ENCODE data around the gene VIP. TPM values are rescaled to one million over a fixed set of nuclear protein-coding genes. Genes with fewer than 3 reads are reported as not detected.

VIP gene
- polyA plus RNA-seq, 2 of the 4 experiments (the other 2 are of a cell fraction) = 0.31 TPM; not detected in 1

- ChIA-PET POLR2A (no interaction called here), CTCF (interaction anchor here (0.6 kb wide), 1 partner anchor 169 kb away, joined by 3 read pairs; no protein-coding TSS in a partner anchor)
- H3K9me3 ChIP-seq = no peaks in the 10 kb centered on the region
- H3K4me2 ChIP-seq = no peak overlapping the region
- no peak overlapping the region for H3K4me3 ChIP-seq
- no peak overlapping the region for H3K27ac ChIP-seq
- FAIRE-seq (no peak), ATAC-seq (no peak), DNase-seq (ENCODE audit: low read depth in 1 of 2, low spot score in 1 of 2) (no peak)
- 20% methylated on average over 5 of the region's 5 CpGs for WGBS (ENCODE audit: missing lambda C conversion rate)
- no peaks in the 10 kb centered on the region for H3K4me1 ChIP-seq
- no peak for TF ChIP-seq NPAS2 (CRISPR knock-in tag; IDR thresholded peaks at IDR 0.05; ENCODE audit: borderline replicate concordance)
- no peak for TF ChIP-seq HMGXB4 (CRISPR knock-in tag; IDR thresholded peaks at IDR 0.05; ENCODE audit: borderline replicate concordance)
- TF ChIP-seq PBX3 (IDR thresholded peaks at IDR 0.05) = no peak
- no peak for TF ChIP-seq JUN (IDR thresholded peaks at IDR 0.05)
- TF ChIP-seq ZNF302 (CRISPR knock-in tag; IDR thresholded peaks at IDR 0.05) = no peak
- TF ChIP-seq FOSL2 (IDR thresholded peaks at IDR 0.05) = no peak
- no peak for TF ChIP-seq FOSL2 (CRISPR knock-in tag; IDR thresholded peaks at IDR 0.05)
- TF ChIP-seq CHD4 (IDR thresholded peaks at IDR 0.05; ENCODE audit: borderline replicate concordance) = no peak
- TF ChIP-seq HEYL (CRISPR knock-in tag; IDR thresholded peaks at IDR 0.05) = no peak
- no peak for TF ChIP-seq BHLHE40 (IDR thresholded peaks at IDR 0.05; ENCODE audit: low read depth, low read length)
- no peak for TF ChIP-seq JUNB (IDR thresholded peaks at IDR 0.05)
- TF ChIP-seq CBX8 (IDR thresholded peaks at IDR 0.05) = no peak
- TF ChIP-seq HOXB13 (CRISPR knock-in tag; IDR thresholded peaks at IDR 0.05; ENCODE audit: low read depth) = no peak
- no peak for TF ChIP-seq ZFP36 (IDR thresholded peaks at IDR 0.05; ENCODE audit: borderline replicate concordance, partially characterized antibody)
- TF ChIP-seq E2F6 (IDR thresholded peaks at IDR 0.05; ENCODE audit: borderline replicate concordance, low read depth) = no peak
- no peak for TF ChIP-seq ATOH8 (CRISPR knock-in tag; IDR thresholded peaks at IDR 0.05; ENCODE audit: low read depth)
- no peak for TF ChIP-seq RNF2 (IDR thresholded peaks at IDR 0.05; ENCODE audit: borderline replicate concordance, low read depth)
- TF ChIP-seq BCL3 (IDR thresholded peaks at IDR 0.05) = no peak
- no peak for TF ChIP-seq POLR2A (IDR thresholded peaks at IDR 0.05; ENCODE audit: low read length)
- TF ChIP-seq RFX5 (IDR thresholded peaks at IDR 0.05) = no peak
Observed at GRCh38 chr6:152771061-152771687, 20.6 kb downstream of the VIP start.

GRCh38 chr6:152775428-152775827, 24.8 kb downstream of the VIP start:
- POLR2A ChIA-PET = no interaction called here
- no peak for FAIRE-seq
- no peak for DNase-seq (ENCODE audit: low read depth in 1 of 2, low spot score in 1 of 2)

More at GRCh38 chr6:152775428-152775827, 24.8 kb downstream of the VIP start:
- Histone ChIP-seq H3K27ac (no peak overlapping the region), H3K4me1 (no peaks in the 10 kb centered on the region), H3K9me3 (no peaks in the 10 kb centered on the region), H3K4me3 (no peak overlapping the region), H3K4me2 (no peak overlapping the region)
- CTCF ChIA-PET = interaction anchor here (0.7 to 1.1 kb wide), 2 partner anchors 173 to 1118 kb away, joined by 3 to 4 read pairs; no protein-coding TSS in a partner anchor
- no peak for TF ChIP-seq FOXS1 (CRISPR knock-in tag; IDR thresholded peaks at IDR 0.05)
- no peak for ATAC-seq
